Left lung (tissue), 10 donors: ENCODE results near the gene FKBP1A. TPM values are rescaled to one million over a fixed set of nuclear protein-coding genes. Genes with fewer than 3 reads are reported as not detected.
A peak's percentile ranks its signal among the peaks of the same experiment; 100 is the strongest.

Experiments used
- ATAC-seq: fragments of 200-7000 bp; cut with Tn5 transposase; one replicate; pipeline ENCODE4 v1.9.1; 2020; ENCODE audit warnings: moderate library complexity
- DNase-seq, 4 donors: peaks; one replicate each; pipeline ENCODE4 v3.0.0-alpha.2; 2013 to 2020
- H3K27ac ChIP-seq, 2 donors: fragments of 200-600 bp; sonication (generic) in 1 of 2; one replicate each; pipeline versions ENCODE4 v1.5.0 to v1.8.0; 2020 to 2021
- H3K27me3 ChIP-seq, 2 donors: fragments of 200-600 bp; sonication (generic) in 1 of 2; one replicate each; pipeline versions ENCODE4 v1.5.0 to v1.8.0; 2020 to 2021
- H3K36me3 ChIP-seq, 2 donors: fragments of 200-600 bp; sonication (generic) in 1 of 2; one replicate each; pipeline versions ENCODE4 v1.5.0 to v1.8.0; 2020 to 2021
- H3K4me1 ChIP-seq, 2 donors: fragments of 200-600 bp; one replicate each; pipeline ENCODE4 v1.8.0; 2021
- H3K4me3 ChIP-seq, 2 donors: fragments of 200-600 bp; sonication (generic) in 1 of 2; one replicate each; pipeline versions ENCODE4 v1.5.0 to v1.8.0; 2020 to 2021; ENCODE audit warnings: mild to moderate bottlenecking in 1 of 2
- H3K9me3 ChIP-seq, 2 donors: fragments of 200-600 bp; sonication (generic) in 1 of 2; one replicate each; pipeline versions ENCODE4 v1.5.0 to v1.8.0; 2020 to 2021
- CTCF ChIP-seq, 2 donors: fragments of 200-600 bp; sonication (generic) in 1 of 2; IDR thresholded peaks; one replicate each; pipeline versions ENCODE4 v1.5.0 to v1.8.0; 2021; ENCODE audit warnings: antibody characterized with exemption in 2 of 2
- intact Hi-C, 2 donors: fragments of 100-400 bp; cut with DNase I; formaldehyde crosslinking; loops; one replicate each; pipeline versions ENCODE4 v1.11.2 to v1.14.2; 2022
- polyA plus RNA-seq, 6 donors: library from polyadenylated mRNA; unstranded; fragments of 120-200 nt; gene quantifications; one replicate each; pipeline ENCODE4 v1.2.1, GENCODE V29; 2013; ENCODE audit not compliant: insufficient read length in 6 of 6
- total RNA-seq, 2 donors: library from RNA; stranded (reverse); fragmentation: NEBNext Ultra II Directional; extraction: Animal tissue kit (Norgen Biotek cat#: 25700); gene quantifications; one replicate each; pipeline ENCODE4 v1.2.1, GENCODE V29; 2021
- donor health status: DM: no; HTN: yes; CAD: no.
- donor health status: DM: no; HTN: no; CAD: no.

FKBP1A gene
- total and polyA plus RNA-seq, 8 donors = 278 to 507 (median 439) TPM

- Histone ChIP-seq H3K4me3 (no peak overlapping the region), H3K36me3 (no peaks in the 10 kb centered on the region), H3K27me3 (no peaks in the 10 kb centered on the region), H3K4me1 (peaks cover 13 to 72% of the 10 kb centered on the region in 2 donors), H3K9me3 (no peaks in the 10 kb centered on the region), H3K27ac (no peak overlapping the region)
- TF ChIP-seq CTCF (IDR thresholded peaks at IDR 0.05) = no peak
- intact Hi-C loops = no loop called here
- DNase-seq = no peak
- ATAC-seq = no peak
Observed at GRCh38 chr20:1334370-1334731, 58.5 kb downstream of the FKBP1A start.

DNA sequence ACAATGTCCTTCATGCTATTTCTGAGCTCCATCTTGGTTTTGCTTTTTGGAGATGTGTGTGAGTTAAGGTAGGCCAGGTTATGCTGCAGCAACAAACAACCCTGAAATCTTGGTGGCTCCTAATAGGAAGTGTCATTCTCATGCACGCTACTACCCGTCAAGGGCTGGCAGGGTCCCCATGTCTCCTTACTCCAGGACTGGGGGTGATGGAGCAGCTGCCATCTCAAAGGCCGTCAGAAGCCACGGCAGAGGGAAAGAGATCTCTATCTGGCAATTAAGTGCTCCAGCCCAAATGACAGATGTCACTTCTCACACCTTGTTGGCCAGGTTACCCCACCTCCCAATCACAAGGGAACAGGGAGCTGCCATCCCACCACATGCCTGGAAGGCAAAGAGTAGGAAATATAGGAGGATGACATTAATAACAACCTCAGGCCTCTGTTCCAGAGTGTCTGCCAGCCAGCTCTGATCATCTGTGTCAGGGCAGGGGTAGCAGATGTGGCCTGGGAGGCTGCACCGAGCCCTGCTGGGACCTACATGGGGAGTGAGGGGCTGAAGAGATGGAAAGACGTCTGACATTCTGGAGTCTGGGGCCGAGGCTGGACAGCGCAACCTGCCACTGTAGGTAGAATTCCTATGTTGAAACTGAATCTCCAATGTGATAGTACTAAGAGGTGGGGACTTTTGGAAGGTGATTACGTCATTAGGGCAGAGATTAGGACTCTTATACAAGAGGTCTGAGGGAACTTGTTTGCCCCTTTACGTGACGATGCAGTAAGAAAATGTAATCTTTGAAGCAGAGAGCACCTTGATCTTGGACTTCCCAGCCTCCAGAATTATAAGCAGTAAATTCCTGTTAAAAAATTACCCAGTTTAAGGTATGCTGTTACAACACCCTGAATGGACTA is 59.1 kb downstream of the FKBP1A start:
- no peak for DNase-seq
- no peak for TF ChIP-seq CTCF (IDR thresholded peaks at IDR 0.05)
- Histone ChIP-seq H3K27me3 (no peaks in the 10 kb centered on the region), H3K36me3 (no peaks in the 10 kb centered on the region), H3K4me1 (peaks cover 13 to 78% of the 10 kb centered on the region in 2 donors), H3K9me3 (no peaks in the 10 kb centered on the region), H3K4me3 (no peak overlapping the region), H3K27ac (peak overlapping the region; percentile 61 to 63)
- intact Hi-C loops = no loop called here
- no peak for ATAC-seq

DNA sequence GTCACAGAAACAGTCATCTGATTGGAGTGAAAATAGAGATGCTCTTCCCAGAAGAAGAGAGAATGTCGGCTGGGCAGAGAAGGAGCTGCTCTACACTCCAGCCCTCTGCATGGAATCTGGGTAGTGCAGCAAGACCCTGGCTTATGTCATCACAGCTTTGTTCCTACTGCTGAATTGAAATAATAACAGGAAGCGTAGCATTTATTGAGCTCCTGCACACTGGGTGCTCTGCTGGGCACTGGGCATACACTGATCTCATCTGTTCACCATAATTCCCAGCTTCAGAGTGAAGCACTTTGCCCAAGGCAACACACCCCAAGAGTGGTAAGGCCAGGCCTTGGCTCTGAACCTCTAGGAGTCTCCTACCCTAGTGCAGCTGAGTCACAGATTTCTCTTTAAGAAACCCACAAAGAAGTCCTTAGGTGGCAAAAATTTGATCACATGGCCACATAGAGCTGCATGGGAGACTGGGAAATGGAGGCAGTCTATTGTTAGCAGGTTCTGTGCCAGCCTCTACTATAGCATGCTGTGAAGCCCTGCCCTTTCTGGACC is 60.0 kb downstream of the FKBP1A start:
- no peak for DNase-seq
- intact Hi-C loops = no loop called here
- Histone ChIP-seq H3K4me3 (no peak overlapping the region), H3K27me3 (no peaks in the 10 kb centered on the region), H3K4me1 (peaks cover 20 to 85% of the 10 kb centered on the region in 2 donors), H3K27ac (peak overlapping the region; percentile 61 to 63), H3K9me3 (no peaks in the 10 kb centered on the region), H3K36me3 (no peaks in the 10 kb centered on the region)
- no peak for TF ChIP-seq CTCF (IDR thresholded peaks at IDR 0.05)
- ATAC-seq = no peak

DNA sequence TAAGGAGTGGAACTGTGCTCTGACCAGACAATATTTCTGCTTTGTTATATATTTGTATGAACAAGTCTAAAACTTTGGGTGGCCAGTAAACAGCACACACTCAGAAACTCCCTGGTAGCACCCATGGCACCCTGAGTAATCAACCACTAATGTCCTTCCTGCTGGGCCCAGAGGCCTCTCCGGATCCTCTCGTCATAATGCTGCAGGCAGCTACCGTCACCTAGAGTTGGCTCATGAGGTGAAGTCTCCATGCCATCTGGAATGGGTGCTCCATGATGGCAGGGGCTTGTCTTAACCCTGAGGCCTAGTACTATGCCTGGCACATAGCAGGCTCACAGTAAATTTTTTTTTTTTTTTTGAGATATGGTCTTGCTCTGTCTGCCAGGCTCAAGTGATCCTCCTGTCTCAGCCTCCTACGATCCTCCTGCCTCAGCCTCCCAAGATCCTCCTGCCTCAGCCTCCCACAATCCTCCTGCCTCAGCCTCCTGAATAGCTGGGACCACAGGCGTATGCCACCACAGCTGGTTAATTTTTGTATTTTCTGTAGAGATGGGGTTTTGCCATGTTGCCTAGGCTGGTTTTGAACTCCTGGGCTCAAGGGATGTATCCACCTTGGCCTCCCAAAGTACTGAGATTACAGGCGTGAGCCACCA is 60.9 kb downstream of the FKBP1A start:
- H3K27ac ChIP-seq = peak overlapping the region; percentile 63 to 99
- intact Hi-C loops = no loop called here
- no peaks in the 10 kb centered on the region for H3K9me3 ChIP-seq
- DNase-seq (no peak), ATAC-seq (no peak)
- H3K4me3 ChIP-seq = no peak overlapping the region
- TF ChIP-seq CTCF (IDR thresholded peaks at IDR 0.05) = no peak
- peaks cover 28 to 85% of the 10 kb centered on the region in 2 donors for H3K4me1 ChIP-seq
- no peaks in the 10 kb centered on the region for H3K27me3 ChIP-seq
- no peaks in the 10 kb centered on the region for H3K36me3 ChIP-seq

- intact Hi-C loops = no loop called here
- H3K4me1 ChIP-seq = peaks cover 30 to 85% of the 10 kb centered on the region in 2 donors
- no peaks in the 10 kb centered on the region for H3K36me3 ChIP-seq
- H3K4me3 ChIP-seq = no peak overlapping the region
- ATAC-seq (no peak), DNase-seq (no peak)
- no peaks in the 10 kb centered on the region for H3K9me3 ChIP-seq
- H3K27me3 ChIP-seq = no peaks in the 10 kb centered on the region
- no peak for TF ChIP-seq CTCF (IDR thresholded peaks at IDR 0.05)
- peak overlapping the region in 1 of 2 donors; percentile 99 for H3K27ac ChIP-seq
Observed at GRCh38 chr20:1331101-1331500, 61.8 kb downstream of the FKBP1A start.
